Ovary (tissue), 9 donors: ENCODE data around the gene FBXW5. TPM values are rescaled to one million over a fixed set of nuclear protein-coding genes. Genes with fewer than 3 reads are reported as not detected.

Source experiments
- DNase-seq, 5 donors: peaks; one replicate each; pipeline ENCODE4 v3.0.0-alpha.2; 2019 to 2020
- H3K27ac ChIP-seq, 2 donors: fragments of 200-600 bp; one replicate each; pipeline versions ENCODE4 v1.5.1 to v1.8.0; 2019 to 2022
- H3K27me3 ChIP-seq: fragments of 200-600 bp; one replicate; pipeline ENCODE4 v1.8.0; 2022
- H3K36me3 ChIP-seq: fragments of 200-600 bp; sonication (generic); one replicate; pipeline ENCODE4 v1.5.1; 2019
- H3K4me1 ChIP-seq: one replicate; pipeline ENCODE4 v1.8.1; 2013; ENCODE audit warnings: mild to moderate bottlenecking, moderate library complexity; ENCODE audit not compliant: insufficient read depth
- H3K4me3 ChIP-seq: fragments of 200-600 bp; sonication (generic); one replicate; pipeline ENCODE4 v1.5.1; 2017
- H3K9me3 ChIP-seq, 2 donors: fragments of 200-600 bp in 1 of 2; sonication (generic) in 1 of 2; one replicate each; pipeline versions ENCODE4 v1.5.1 to v1.8.1; 2013 to 2019; ENCODE audit warnings: mild to moderate bottlenecking in 1 of 2, moderate library complexity in 1 of 2
- EP300 ChIP-seq: sonication (generic); formaldehyde crosslinking; IDR thresholded peaks from one replicate; pipeline ENCODE4 v1.6.1; 2017; ENCODE audit warnings: antibody characterized with exemption
- POLR2A ChIP-seq: fragments of 450-650 bp; IDR thresholded peaks from one replicate; pipeline ENCODE4 v1.6.1; 2017; ENCODE audit warnings: antibody characterized with exemption, mild to moderate bottlenecking, moderate library complexity
- WGBS, 3 donors: extraction: QIAGEN DNeasy Blood & Tissue Kit in 1 of 3; methylation state at CpG; one replicate each; pipeline versions ENCODE4 v1.1.5 to v1.1.7; 2013 to 2017; 5-methylcytosine and 5-hydroxymethylcytosine counted together
- intact Hi-C, 4 donors: fragments of 100-400 bp; cut with DNase I; formaldehyde crosslinking; loops; one replicate each; pipeline versions ENCODE4 v1.11.0 to v1.15.1; 2022 to 2023
- polyA plus RNA-seq, 2 donors: library from polyadenylated mRNA; stranded (reverse); fragments of 200-250 nt in 1 of 2; fragments of 350-450 nt in 1 of 2; fragmentation: Illumina TruSeq in 1 of 2; extraction: RNeasy Lipid Tissue Mini Kit (QIAGEN cat#74804) in 1 of 2; gene quantifications; one replicate each; pipeline ENCODE4 v1.2.3, GENCODE V29; 2013 to 2014
- total RNA-seq, 7 donors: library from RNA; depleted of rRNA in 2 of 7; stranded (reverse); fragments of >200 nt in 2 of 7; fragmentation: NEBNext Ultra II Directional in 3 of 7; extraction: Animal tissue kit (Norgen Biotek cat#: 25700) in 3 of 7; gene quantifications; one replicate each; pipeline versions ENCODE4 v1.1.0 to v1.2.4, GENCODE V29; 2016 to 2023
- TF ChIP-seq, protein P1 (sequence below), 3 donors: fragments of 450-650 bp in 2 of 3; fragments of 200-600 bp in 1 of 3; IDR thresholded peaks; one replicate each; pipeline versions ENCODE4 v1.5.1 to v1.8.0; 2016 to 2022; ENCODE audit warnings: antibody characterized with exemption in 3 of 3, mild to moderate bottlenecking in 1 of 3
- donor health status: DM: no; HTN: no; CAD: no; lungs with moderate emphysema.
- donor health status: DM: no; HTN: no; CAD: no.
- donor health status: Bipolar disorder and iron deficiency.
- donor health status: DM: yes; HTN: yes; CAD: no.
- donor health status: DM: no; HTN: no; CAD: no.
- donor health status: DM: yes; HTN: yes; CAD: no.

FBXW5 gene
- total and polyA plus RNA-seq, 9 donors: 2.2 to 75.5 (median 60.5) TPM

- Histone ChIP-seq H3K27me3 (no peaks in the 10 kb centered on the region), H3K36me3 (no peaks in the 10 kb centered on the region), H3K4me3 (no peak overlapping the region), H3K9me3 (no peaks in the 10 kb centered on the region), H3K27ac (no peak overlapping the region), H3K4me1 (peaks cover 14% of the 10 kb centered on the region)
- DNase-seq: peak in 2 of 5 donors; percentile 29 to 36
- TF ChIP-seq EP300 (no peak), POLR2A (no peak)
- TF ChIP-seq, protein P1, sequence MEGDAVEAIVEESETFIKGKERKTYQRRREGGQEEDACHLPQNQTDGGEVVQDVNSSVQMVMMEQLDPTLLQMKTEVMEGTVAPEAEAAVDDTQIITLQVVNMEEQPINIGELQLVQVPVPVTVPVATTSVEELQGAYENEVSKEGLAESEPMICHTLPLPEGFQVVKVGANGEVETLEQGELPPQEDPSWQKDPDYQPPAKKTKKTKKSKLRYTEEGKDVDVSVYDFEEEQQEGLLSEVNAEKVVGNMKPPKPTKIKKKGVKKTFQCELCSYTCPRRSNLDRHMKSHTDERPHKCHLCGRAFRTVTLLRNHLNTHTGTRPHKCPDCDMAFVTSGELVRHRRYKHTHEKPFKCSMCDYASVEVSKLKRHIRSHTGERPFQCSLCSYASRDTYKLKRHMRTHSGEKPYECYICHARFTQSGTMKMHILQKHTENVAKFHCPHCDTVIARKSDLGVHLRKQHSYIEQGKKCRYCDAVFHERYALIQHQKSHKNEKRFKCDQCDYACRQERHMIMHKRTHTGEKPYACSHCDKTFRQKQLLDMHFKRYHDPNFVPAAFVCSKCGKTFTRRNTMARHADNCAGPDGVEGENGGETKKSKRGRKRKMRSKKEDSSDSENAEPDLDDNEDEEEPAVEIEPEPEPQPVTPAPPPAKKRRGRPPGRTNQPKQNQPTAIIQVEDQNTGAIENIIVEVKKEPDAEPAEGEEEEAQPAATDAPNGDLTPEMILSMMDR (IDR thresholded peaks at IDR 0.05): no peak
- WGBS, 3 donors: 33 to 56% (median 43%) methylated on average over 26 of the region's 26 CpGs
- intact Hi-C loops: loop anchor here in 2 of 4 donors (2.0 to 10.0 kb wide), 2 partner anchors 88 to 102 kb away; partner anchors contain the start of genes AJM1 (in 1 of the 2) and PHPT1 (in 1 of the 2)
Observed at GRCh38 chr9:136947028-136947891, 2.7 kb upstream of the FBXW5 start.

GRCh38 chr9:136946228-136947027, 1.9 kb upstream of the FBXW5 start:
- TF ChIP-seq, protein P1 (IDR thresholded peaks at IDR 0.05): no peak
- TF ChIP-seq EP300: no peak
- TF ChIP-seq POLR2A: no peak
- no peaks in the 10 kb centered on the region for H3K36me3 ChIP-seq
- H3K9me3 ChIP-seq: no peaks in the 10 kb centered on the region
- H3K27me3 ChIP-seq: no peaks in the 10 kb centered on the region
- DNase-seq: peak in 2 of 5 donors; percentile 48 to 53
- peaks cover 14% of the 10 kb centered on the region for H3K4me1 ChIP-seq
- no peak overlapping the region for H3K4me3 ChIP-seq
- intact Hi-C loops: loop anchor here in 2 of 4 donors (2.0 to 10.0 kb wide), 2 partner anchors 88 to 102 kb away; partner anchors contain the start of genes AJM1 (in 1 of the 2) and PHPT1 (in 1 of the 2)
- 75 to 77% (median 76%) methylated on average over 20 to 27 of the region's 27 CpGs for WGBS, 3 donors
- H3K27ac ChIP-seq: no peak overlapping the region

- Histone ChIP-seq H3K27ac (no peak overlapping the region), H3K9me3 (no peaks in the 10 kb centered on the region), H3K4me1 (peaks cover 13% of the 10 kb centered on the region), H3K27me3 (no peaks in the 10 kb centered on the region), H3K36me3 (no peaks in the 10 kb centered on the region), H3K4me3 (no peak overlapping the region)
- DNase-seq: peak in 2 of 5 donors; percentile 57 to 58
- no peak for TF ChIP-seq EP300
- intact Hi-C loops: loop anchor here in 2 of 4 donors (2.0 to 10.0 kb wide), 2 partner anchors 89 to 101 kb away; partner anchors contain the start of genes AJM1 (in 1 of the 2) and PHPT1 (in 1 of the 2)
- 82 to 88% (median 86%) methylated on average over 27 to 30 of the region's 30 CpGs for WGBS, 3 donors
Observed at GRCh38 chr9:136945333-136946227, 1.0 kb upstream of the FBXW5 start.

- no peak for DNase-seq
- Histone ChIP-seq H3K27ac (peak overlapping the region; percentile 4 to 73), H3K4me3 (peak overlapping the region; percentile 92), H3K9me3 (no peaks in the 10 kb centered on the region), H3K4me1 (peaks cover 8% of the 10 kb centered on the region), H3K36me3 (no peaks in the 10 kb centered on the region), H3K27me3 (no peaks in the 10 kb centered on the region)
- intact Hi-C loops: loop anchor here in 1 of 4 donors (5.0 to 10.0 kb wide), 2 partner anchors 57 to 99 kb away; partner anchors contain the start of genes AJM1, PHPT1 and TRAF2
- no peak for TF ChIP-seq POLR2A
- TF ChIP-seq EP300: no peak
- TF ChIP-seq, protein P1 (IDR thresholded peaks at IDR 0.05): no peak
- 0% methylated on average over 10 to 45 of the region's 45 CpGs for WGBS, 3 donors
Observed at GRCh38 chr9:136944212-136944518, 373 bp downstream of the FBXW5 start.
